Measurements from ENCODE around the gene SLC5A6.

Gene SLC5A6

GRCh38 chr2:27236136-27236535 is 24.1 kb upstream of the SLC5A6 start:
- DNase-seq = no peak

GRCh38 chr2:27233341-27233740 is 21.3 kb upstream of the SLC5A6 start:
- no peak for DNase-seq

- DNase-seq = no peak
Observed at GRCh38 chr2:27231921-27232320, 19.9 kb upstream of the SLC5A6 start.

- DNase-seq = no peak
Observed at GRCh38 chr2:27227501-27227900, 15.4 kb upstream of the SLC5A6 start.

GRCh38 chr2:27225526-27225925 is 13.5 kb upstream of the SLC5A6 start:
- no peak for DNase-seq

- no peak for DNase-seq
Observed at GRCh38 chr2:27223416-27223815, 11.3 kb upstream of the SLC5A6 start.

- DNase-seq = no peak
Observed at GRCh38 chr2:27222407-27222806, 10.3 kb upstream of the SLC5A6 start.

- DNase-seq = no peak
Observed at GRCh38 chr2:27221166-27221565, 9.1 kb upstream of the SLC5A6 start.

GRCh38 chr2:27220091-27220490 is 8.0 kb upstream of the SLC5A6 start:
- no peak for DNase-seq

GRCh38 chr2:27219091-27219490 is 7.0 kb upstream of the SLC5A6 start:
- DNase-seq = no peak

- DNase-seq = no peak
Observed at GRCh38 chr2:27218614-27219013, 6.5 kb upstream of the SLC5A6 start.

GRCh38 chr2:27217173-27218121 is 5.4 kb upstream of the SLC5A6 start, which contains the start of gene CAD:
Gene CAD (plus strand): TSS chr2:27217369. CDS start chr2:27217552, 183 bp downstream.
- peak; percentile 93 for DNase-seq

- no peak for DNase-seq
Observed at GRCh38 chr2:27216416-27217137, 4.5 kb upstream of the SLC5A6 start.

- DNase-seq = no peak
Observed at GRCh38 chr2:27214941-27215340, 2.9 kb upstream of the SLC5A6 start.

GRCh38 chr2:27212626-27213471 is 781 bp upstream of the SLC5A6 start:
- no peak for DNase-seq

- DNase-seq = no peak
Observed at GRCh38 chr2:27211241-27211942, 676 bp downstream of the SLC5A6 start.

GRCh38 chr2:27209621-27210401 is 2.3 kb downstream of the SLC5A6 start:
- no peak for DNase-seq

- no peak for DNase-seq
Observed at GRCh38 chr2:27208486-27209050, 3.5 kb downstream of the SLC5A6 start.

- no peak for DNase-seq
Observed at GRCh38 chr2:27206346-27206745, 5.7 kb downstream of the SLC5A6 start.

GRCh38 chr2:27205206-27205605 is 6.9 kb downstream of the SLC5A6 start:
- no peak for DNase-seq

GRCh38 chr2:27204566-27204965 is 7.5 kb downstream of the SLC5A6 start:
- no peak for DNase-seq
